IMR-90 (cell line): ENCODE results near the gene HMHB1.

Experiments
- BHLHE40 ChIP-seq: fragments of 150-350 bp; IDR thresholded peaks from 2 replicates; pipeline ENCODE4 v1.6.1; 2016; ENCODE audit warnings: mild to moderate bottlenecking, low read depth, low read length
- CEBPB ChIP-seq: IDR thresholded peaks from 2 replicates; pipeline ENCODE4 v1.6.1; 2012; ENCODE audit warnings: low read depth, low read length, improper control_type of control experiment
- CHD1 ChIP-seq: IDR thresholded peaks from 2 replicates; pipeline ENCODE4 v1.6.1; 2012; ENCODE audit warnings: low read depth, low read length, improper control_type of control experiment
- CTCF ChIP-seq: conservative IDR thresholded peaks from 2 replicates; pipeline ENCODE4 v1.5.1; 2012; ENCODE audit warnings: mild to moderate bottlenecking, low read depth, low read length, improper control_type of control experiment
- MXI1 ChIP-seq: IDR thresholded peaks from 2 replicates; pipeline ENCODE4 v1.6.1; 2012; ENCODE audit warnings: low read depth, mild to moderate bottlenecking, low read length, moderate library complexity, borderline replicate concordance
- POLR2A ChIP-seq: IDR thresholded peaks from 2 replicates; pipeline ENCODE4 v1.6.1; 2012; ENCODE audit warnings: mild to moderate bottlenecking, low read depth, low read length
- RFX5 ChIP-seq: IDR thresholded peaks from 2 replicates; pipeline ENCODE4 v1.8.0; 2012; ENCODE audit warnings: low read depth, mild to moderate bottlenecking, low read length, moderate library complexity
- USF2 ChIP-seq: fragments of 150-350 bp; IDR thresholded peaks from 2 replicates; pipeline ENCODE4 v1.6.1; 2017; ENCODE audit warnings: mild to moderate bottlenecking, antibody characterized with exemption, low read length, low read depth

GRCh38 chr5:143762636-143763220, 49.2 kb upstream of the HMHB1 start:
- no peak for TF ChIP-seq CTCF
- no peak for TF ChIP-seq BHLHE40
- TF ChIP-seq RFX5 = no peak
- TF ChIP-seq CHD1 = no peak
- TF ChIP-seq POLR2A = no peak
- TF ChIP-seq MXI1 = no peak
- no peak for TF ChIP-seq USF2
- TF ChIP-seq CEBPB = no peak
